ENCODE data around the gene SGSM2. TPM values are rescaled to one million over a fixed set of nuclear protein-coding genes. Genes with fewer than 3 reads are reported as not detected.

The SGSM2 gene
- total and polyA plus RNA-seq, 2 of the 8 experiments (the other 6 are each of a cell fraction or from before 2014, with no cell fraction given), result 44.5 to 77.7 TPM

DNA sequence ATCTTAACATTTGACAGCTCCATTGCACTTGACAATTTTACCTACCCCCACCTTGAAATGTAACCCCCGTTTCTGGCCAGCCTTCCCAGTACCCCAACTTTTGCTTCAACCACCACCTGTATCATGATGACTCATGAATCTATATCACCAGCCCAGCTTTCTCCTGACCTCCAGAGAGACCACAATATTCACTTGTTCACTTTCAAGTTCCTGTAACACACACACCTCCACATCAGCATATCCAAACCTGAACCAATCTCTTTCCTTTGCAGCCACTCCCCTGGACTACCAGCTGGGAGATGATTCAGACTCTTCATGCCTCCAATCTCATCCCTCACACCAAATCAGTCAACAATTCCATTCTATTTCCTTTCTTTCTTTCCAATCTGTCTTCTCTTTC is 41.7 kb upstream of the SGSM2 start (continued):
- TF ChIP-seq, protein P1, sequence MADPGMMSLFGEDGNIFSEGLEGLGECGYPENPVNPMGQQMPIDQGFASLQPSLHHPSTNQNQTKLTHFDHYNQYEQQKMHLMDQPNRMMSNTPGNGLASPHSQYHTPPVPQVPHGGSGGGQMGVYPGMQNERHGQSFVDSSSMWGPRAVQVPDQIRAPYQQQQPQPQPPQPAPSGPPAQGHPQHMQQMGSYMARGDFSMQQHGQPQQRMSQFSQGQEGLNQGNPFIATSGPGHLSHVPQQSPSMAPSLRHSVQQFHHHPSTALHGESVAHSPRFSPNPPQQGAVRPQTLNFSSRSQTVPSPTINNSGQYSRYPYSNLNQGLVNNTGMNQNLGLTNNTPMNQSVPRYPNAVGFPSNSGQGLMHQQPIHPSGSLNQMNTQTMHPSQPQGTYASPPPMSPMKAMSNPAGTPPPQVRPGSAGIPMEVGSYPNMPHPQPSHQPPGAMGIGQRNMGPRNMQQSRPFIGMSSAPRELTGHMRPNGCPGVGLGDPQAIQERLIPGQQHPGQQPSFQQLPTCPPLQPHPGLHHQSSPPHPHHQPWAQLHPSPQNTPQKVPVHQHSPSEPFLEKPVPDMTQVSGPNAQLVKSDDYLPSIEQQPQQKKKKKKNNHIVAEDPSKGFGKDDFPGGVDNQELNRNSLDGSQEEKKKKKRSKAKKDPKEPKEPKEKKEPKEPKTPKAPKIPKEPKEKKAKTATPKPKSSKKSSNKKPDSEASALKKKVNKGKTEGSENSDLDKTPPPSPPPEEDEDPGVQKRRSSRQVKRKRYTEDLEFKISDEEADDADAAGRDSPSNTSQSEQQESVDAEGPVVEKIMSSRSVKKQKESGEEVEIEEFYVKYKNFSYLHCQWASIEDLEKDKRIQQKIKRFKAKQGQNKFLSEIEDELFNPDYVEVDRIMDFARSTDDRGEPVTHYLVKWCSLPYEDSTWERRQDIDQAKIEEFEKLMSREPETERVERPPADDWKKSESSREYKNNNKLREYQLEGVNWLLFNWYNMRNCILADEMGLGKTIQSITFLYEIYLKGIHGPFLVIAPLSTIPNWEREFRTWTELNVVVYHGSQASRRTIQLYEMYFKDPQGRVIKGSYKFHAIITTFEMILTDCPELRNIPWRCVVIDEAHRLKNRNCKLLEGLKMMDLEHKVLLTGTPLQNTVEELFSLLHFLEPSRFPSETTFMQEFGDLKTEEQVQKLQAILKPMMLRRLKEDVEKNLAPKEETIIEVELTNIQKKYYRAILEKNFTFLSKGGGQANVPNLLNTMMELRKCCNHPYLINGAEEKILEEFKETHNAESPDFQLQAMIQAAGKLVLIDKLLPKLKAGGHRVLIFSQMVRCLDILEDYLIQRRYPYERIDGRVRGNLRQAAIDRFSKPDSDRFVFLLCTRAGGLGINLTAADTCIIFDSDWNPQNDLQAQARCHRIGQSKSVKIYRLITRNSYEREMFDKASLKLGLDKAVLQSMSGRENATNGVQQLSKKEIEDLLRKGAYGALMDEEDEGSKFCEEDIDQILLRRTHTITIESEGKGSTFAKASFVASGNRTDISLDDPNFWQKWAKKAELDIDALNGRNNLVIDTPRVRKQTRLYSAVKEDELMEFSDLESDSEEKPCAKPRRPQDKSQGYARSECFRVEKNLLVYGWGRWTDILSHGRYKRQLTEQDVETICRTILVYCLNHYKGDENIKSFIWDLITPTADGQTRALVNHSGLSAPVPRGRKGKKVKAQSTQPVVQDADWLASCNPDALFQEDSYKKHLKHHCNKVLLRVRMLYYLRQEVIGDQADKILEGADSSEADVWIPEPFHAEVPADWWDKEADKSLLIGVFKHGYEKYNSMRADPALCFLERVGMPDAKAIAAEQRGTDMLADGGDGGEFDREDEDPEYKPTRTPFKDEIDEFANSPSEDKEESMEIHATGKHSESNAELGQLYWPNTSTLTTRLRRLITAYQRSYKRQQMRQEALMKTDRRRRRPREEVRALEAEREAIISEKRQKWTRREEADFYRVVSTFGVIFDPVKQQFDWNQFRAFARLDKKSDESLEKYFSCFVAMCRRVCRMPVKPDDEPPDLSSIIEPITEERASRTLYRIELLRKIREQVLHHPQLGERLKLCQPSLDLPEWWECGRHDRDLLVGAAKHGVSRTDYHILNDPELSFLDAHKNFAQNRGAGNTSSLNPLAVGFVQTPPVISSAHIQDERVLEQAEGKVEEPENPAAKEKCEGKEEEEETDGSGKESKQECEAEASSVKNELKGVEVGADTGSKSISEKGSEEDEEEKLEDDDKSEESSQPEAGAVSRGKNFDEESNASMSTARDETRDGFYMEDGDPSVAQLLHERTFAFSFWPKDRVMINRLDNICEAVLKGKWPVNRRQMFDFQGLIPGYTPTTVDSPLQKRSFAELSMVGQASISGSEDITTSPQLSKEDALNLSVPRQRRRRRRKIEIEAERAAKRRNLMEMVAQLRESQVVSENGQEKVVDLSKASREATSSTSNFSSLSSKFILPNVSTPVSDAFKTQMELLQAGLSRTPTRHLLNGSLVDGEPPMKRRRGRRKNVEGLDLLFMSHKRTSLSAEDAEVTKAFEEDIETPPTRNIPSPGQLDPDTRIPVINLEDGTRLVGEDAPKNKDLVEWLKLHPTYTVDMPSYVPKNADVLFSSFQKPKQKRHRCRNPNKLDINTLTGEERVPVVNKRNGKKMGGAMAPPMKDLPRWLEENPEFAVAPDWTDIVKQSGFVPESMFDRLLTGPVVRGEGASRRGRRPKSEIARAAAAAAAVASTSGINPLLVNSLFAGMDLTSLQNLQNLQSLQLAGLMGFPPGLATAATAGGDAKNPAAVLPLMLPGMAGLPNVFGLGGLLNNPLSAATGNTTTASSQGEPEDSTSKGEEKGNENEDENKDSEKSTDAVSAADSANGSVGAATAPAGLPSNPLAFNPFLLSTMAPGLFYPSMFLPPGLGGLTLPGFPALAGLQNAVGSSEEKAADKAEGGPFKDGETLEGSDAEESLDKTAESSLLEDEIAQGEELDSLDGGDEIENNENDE (IDR thresholded peaks at IDR 0.05; ENCODE audit: insufficient replicate concordance, low read length), result no peak
- TF ChIP-seq RXRA (IDR thresholded peaks at IDR 0.05; ENCODE audit: insufficient read depth, low read depth, low read length), result no peak

All from H1 (cell line).